Gastroesophageal sphincter (tissue), 4 donors: ENCODE data around the gene ARHGEF4. TPM values are rescaled to one million over a fixed set of nuclear protein-coding genes. Genes with fewer than 3 reads are reported as not detected.

ENCODE experiments used
- ATAC-seq: fragments of 150-250 bp; one replicate; pipeline ENCODE4 v1.9.1; 2016; ENCODE audit warnings: mild to moderate bottlenecking, moderate library complexity
- H3K27ac ChIP-seq, 4 donors: fragments of 200-600 bp; sonication (generic) in 3 of 4; 1 replicate in 3 of 4; 2 replicates in 1 of 4; pipeline ENCODE4 v1.5.1; 2016 to 2019
- H3K27me3 ChIP-seq: fragments of 200-600 bp; sonication (generic); one replicate; pipeline ENCODE4 v1.5.1; 2019
- H3K36me3 ChIP-seq, 2 donors: fragments of 200-600 bp; sonication (generic); one replicate each; pipeline ENCODE4 v1.5.1; 2019; ENCODE audit warnings: control low read depth in 1 of 2
- H3K4me1 ChIP-seq, 3 donors: fragments of 200-600 bp; sonication (generic); 1 replicate in 2 of 3; 2 replicates in 1 of 3; pipeline ENCODE4 v1.5.1; 2016 to 2019; ENCODE audit warnings: control low read depth in 2 of 3
- H3K4me3 ChIP-seq, 2 donors: fragments of 200-600 bp; sonication (generic); one replicate each; pipeline ENCODE4 v1.5.1; 2019; ENCODE audit warnings: mild to moderate bottlenecking in 1 of 2, moderate library complexity in 1 of 2
- H3K9me3 ChIP-seq, 3 donors: fragments of 200-600 bp; sonication (generic); one replicate each; pipeline ENCODE4 v1.5.1; 2017 to 2019; ENCODE audit warnings: control low read depth in 2 of 3
- EP300 ChIP-seq: sonication (generic); formaldehyde crosslinking; IDR thresholded peaks from one replicate; pipeline ENCODE4 v1.6.1; 2017; ENCODE audit warnings: antibody characterized with exemption, mild to moderate bottlenecking
- POLR2A ChIP-seq, 2 donors: fragments of 450-650 bp; IDR thresholded peaks; one replicate each; pipeline ENCODE4 v1.6.1; 2017; ENCODE audit warnings: antibody characterized with exemption in 2 of 2, mild to moderate bottlenecking in 2 of 2, moderate library complexity in 1 of 2
- POLR2AphosphoS5 ChIP-seq: sonication (generic); formaldehyde crosslinking; IDR thresholded peaks from one replicate; pipeline ENCODE4 v1.6.1; 2017; ENCODE audit warnings: antibody characterized with exemption
- WGBS, 2 donors: methylation state at CpG; one replicate each; pipeline ENCODE4 v1.1.5; 2018; ENCODE audit warnings: low coverage in 1 of 2; 5-methylcytosine and 5-hydroxymethylcytosine counted together
- total RNA-seq, 4 donors: library from RNA; depleted of rRNA; stranded (reverse); fragments of >200 nt; gene quantifications; one replicate each; pipeline ENCODE4 v1.1.0, GENCODE V29; 2016
- TF ChIP-seq, protein P1 (sequence below), 4 experiments: fragments of 200-600 bp in 2 of 4; fragments of 450-650 bp in 2 of 4; sonication (generic) in 1 of 4; IDR thresholded peaks; one replicate each; pipeline ENCODE4 v1.5.1; 2017 to 2019; ENCODE audit warnings: antibody characterized with exemption in 4 of 4, mild to moderate bottlenecking in 2 of 4, moderate library complexity in 2 of 4

Gene ARHGEF4
- total RNA-seq, 4 donors from 2014 or later: 15.9 to 59.5 (median 21.8) TPM

DNA sequence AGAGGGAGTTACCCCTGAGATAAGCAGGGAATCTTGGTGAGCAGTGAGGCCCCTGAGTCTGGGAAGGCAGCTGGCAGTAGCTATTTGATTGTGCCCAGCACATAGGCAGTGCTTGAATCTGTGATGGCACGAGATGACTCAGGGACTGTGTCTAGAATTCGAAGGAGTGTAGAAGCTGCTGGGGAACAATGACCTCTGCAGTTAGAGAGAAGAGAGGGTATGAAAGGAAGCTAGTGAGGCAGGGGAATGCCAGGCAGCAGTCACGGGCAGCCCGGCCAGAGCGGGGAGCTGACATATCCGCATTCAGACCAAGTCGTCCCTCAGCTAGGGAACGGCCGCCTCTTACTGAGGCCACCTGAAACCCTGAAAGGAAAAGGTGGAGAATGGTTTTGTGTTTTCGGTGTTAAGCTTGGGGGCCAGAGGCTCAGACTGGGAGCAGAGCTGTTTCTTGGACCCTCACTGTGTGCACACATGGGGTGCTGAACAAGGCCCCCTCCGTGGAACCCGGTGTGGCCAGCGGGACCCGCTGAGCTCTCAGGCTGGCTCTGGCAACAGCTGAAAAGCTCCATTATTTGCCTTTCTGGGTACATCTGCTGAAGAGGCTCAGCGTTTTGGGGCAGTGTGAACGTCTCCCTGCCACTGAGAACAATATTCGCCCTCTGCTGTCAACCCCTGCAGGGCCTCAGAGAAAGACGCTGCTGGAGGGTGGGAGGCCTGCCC is 32.9 kb downstream of the ARHGEF4 start:
- no peak overlapping the region for H3K4me3 ChIP-seq
- 58 to 77% methylated on average over 6 to 11 of the region's 18 CpGs for WGBS, 2 donors
- no peak for ATAC-seq

DNA sequence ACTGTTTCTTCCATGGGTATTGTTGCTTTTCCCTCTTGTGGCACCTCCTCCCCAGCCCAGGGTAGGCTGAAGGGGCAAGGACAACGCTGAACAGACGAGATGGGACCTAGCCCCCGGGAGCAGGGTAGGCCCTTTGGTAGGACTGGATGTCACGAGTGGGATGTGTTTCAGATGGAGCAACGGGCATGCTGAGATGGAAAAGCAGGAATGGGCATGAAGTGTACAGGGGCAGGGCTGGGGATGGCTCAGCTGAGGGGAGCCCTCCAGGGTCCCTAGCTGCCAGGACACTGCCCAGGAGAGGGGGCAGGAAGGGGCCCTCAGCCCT is 33.4 kb downstream of the ARHGEF4 start:
- peak overlapping the region in 1 of 4 donors; percentile 16 for H3K27ac ChIP-seq
- WGBS, 2 donors: 48% methylated on average over 3 of the region's 5 CpGs; no CpG with 5 or more reads in 1 of the 2 donors
- ATAC-seq: no peak

More for the DNA sequence above, 32.9 kb downstream of the ARHGEF4 start:
- H3K9me3 ChIP-seq: no peaks in the 10 kb centered on the region
- no peak for TF ChIP-seq POLR2A (IDR thresholded peaks at IDR 0.05)
- TF ChIP-seq EP300: no peak
- TF ChIP-seq POLR2AphosphoS5: no peak
- TF ChIP-seq, protein P1, sequence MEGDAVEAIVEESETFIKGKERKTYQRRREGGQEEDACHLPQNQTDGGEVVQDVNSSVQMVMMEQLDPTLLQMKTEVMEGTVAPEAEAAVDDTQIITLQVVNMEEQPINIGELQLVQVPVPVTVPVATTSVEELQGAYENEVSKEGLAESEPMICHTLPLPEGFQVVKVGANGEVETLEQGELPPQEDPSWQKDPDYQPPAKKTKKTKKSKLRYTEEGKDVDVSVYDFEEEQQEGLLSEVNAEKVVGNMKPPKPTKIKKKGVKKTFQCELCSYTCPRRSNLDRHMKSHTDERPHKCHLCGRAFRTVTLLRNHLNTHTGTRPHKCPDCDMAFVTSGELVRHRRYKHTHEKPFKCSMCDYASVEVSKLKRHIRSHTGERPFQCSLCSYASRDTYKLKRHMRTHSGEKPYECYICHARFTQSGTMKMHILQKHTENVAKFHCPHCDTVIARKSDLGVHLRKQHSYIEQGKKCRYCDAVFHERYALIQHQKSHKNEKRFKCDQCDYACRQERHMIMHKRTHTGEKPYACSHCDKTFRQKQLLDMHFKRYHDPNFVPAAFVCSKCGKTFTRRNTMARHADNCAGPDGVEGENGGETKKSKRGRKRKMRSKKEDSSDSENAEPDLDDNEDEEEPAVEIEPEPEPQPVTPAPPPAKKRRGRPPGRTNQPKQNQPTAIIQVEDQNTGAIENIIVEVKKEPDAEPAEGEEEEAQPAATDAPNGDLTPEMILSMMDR (IDR thresholded peaks at IDR 0.05): no peak
- peak overlapping the region in 1 of 4 donors; percentile 16 for H3K27ac ChIP-seq
- no peaks in the 10 kb centered on the region for H3K4me1 ChIP-seq
- H3K36me3 ChIP-seq: no peaks in the 10 kb centered on the region
- H3K27me3 ChIP-seq: peaks cover 8% of the 10 kb centered on the region

DNA sequence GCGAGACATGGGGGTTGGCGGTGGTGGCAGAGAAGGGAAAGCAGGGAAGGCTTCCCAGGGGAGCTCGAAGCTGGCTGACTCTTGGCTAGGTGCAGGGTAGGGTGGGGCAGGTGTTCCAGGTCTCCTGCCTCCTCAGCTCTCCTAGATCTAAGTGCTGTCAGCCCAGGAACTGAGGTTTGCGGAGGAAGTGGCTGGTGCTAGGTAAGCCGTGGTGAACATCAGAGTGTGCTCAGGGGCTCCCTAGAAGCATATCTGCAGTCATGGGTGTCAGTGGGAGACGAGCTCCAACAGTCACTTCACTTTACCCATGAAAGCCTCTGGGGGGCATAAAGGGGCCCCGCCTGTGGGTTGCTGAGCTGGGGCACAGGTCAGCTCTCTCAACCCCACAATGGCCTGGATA is 34.1 kb downstream of the ARHGEF4 start:
- H3K9me3 ChIP-seq: no peaks in the 10 kb centered on the region
- no peaks in the 10 kb centered on the region for H3K36me3 ChIP-seq
- no peaks in the 10 kb centered on the region for H3K4me1 ChIP-seq
- 86 to 89% methylated on average over 2 to 3 of the region's 7 CpGs for WGBS, 2 donors
- TF ChIP-seq EP300: no peak
- peaks cover 8% of the 10 kb centered on the region for H3K27me3 ChIP-seq
- H3K27ac ChIP-seq: no peak overlapping the region
- no peak overlapping the region for H3K4me3 ChIP-seq
- ATAC-seq: no peak

More for the DNA sequence above, 33.4 kb downstream of the ARHGEF4 start:
- Histone ChIP-seq H3K27me3 (peaks cover 8% of the 10 kb centered on the region), H3K9me3 (no peaks in the 10 kb centered on the region), H3K36me3 (no peaks in the 10 kb centered on the region), H3K4me3 (no peak overlapping the region), H3K4me1 (no peaks in the 10 kb centered on the region)
- TF ChIP-seq, protein P1 (IDR thresholded peaks at IDR 0.05): no peak
- TF ChIP-seq POLR2A (IDR thresholded peaks at IDR 0.05) (no peak), EP300 (no peak), POLR2AphosphoS5 (no peak)

DNA sequence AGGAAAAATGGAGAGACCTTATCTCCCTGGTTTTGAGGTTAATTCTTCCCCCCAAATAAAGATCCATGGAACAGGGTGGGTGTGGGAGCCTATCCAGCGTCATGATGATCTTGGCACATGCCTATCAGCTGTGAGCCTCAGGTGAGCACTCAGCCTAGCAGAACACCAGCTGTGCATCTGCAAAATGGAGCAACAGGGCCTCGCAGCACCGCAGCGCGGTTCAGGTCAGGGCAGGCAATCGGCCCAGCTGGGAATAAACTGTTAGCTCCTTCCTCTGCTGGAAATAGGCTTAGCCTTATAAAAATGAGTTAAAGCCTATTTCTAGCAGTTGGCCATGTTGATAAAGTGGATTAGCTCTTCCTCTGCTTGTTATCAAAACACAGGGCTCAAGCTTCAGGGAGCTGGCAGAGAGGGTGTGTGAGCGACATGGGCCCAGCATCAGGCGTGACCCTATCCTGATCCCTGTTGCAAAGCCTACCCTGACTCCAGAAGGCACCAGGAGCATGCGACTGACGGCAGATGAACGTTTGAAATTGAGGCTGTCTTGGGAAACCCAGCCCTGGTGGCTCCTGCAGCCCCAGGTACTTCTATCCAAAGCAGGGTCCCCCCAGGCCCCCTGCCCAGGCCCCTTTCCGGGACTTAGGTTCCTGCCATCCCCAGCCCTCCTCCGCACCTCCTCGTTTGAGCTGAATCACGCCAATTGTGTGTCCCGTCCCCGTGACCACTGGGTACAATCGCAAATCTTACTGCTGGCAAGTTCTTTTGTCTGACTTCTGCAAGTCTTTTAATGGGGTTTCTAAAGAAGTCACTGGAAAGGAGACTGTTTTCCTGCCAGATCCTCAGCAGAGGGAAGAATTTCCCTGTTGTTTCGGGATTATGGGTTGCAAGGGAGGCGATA is 35.4 kb downstream of the ARHGEF4 start:
- no peaks in the 10 kb centered on the region for H3K36me3 ChIP-seq
- TF ChIP-seq POLR2A (IDR thresholded peaks at IDR 0.05) (no peak), POLR2AphosphoS5 (no peak), EP300 (no peak)
- TF ChIP-seq, protein P1 (IDR thresholded peaks at IDR 0.05): no peak
- H3K4me1 ChIP-seq: no peaks in the 10 kb centered on the region
- WGBS, 2 donors: 50 to 65% methylated on average over 1 to 5 of the region's 20 CpGs
- ATAC-seq: no peak
- H3K27ac ChIP-seq: no peak overlapping the region
- H3K9me3 ChIP-seq: no peaks in the 10 kb centered on the region
- no peak overlapping the region for H3K4me3 ChIP-seq
- H3K27me3 ChIP-seq: peaks cover 8% of the 10 kb centered on the region

DNA sequence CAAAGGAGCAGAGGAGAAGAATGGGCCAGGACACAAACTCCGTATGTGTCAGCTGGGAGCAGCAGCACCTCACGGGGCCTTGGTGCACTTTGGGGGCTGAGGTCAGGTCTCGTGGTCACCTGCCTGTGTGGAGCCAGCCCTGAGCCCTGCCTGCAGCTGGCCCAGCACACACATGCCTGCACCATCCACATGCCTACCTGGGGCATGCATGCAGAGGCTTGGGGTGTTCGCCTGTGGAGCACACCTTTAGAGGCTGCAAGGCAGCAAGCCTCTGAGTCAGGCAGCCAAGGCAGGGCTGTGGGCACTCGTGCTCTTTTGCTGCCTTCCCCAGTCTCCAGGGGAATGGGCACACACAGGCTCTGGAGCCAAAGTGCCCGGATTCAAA is 36.0 kb downstream of the ARHGEF4 start:
- 80 to 92% methylated on average over 1 to 2 of the region's 6 CpGs for WGBS, 2 donors

More for the DNA sequence above, 36.0 kb downstream of the ARHGEF4 start:
- Histone ChIP-seq H3K27ac (no peak overlapping the region), H3K36me3 (no peaks in the 10 kb centered on the region), H3K4me1 (no peaks in the 10 kb centered on the region), H3K27me3 (peaks cover 8% of the 10 kb centered on the region), H3K4me3 (no peak overlapping the region), H3K9me3 (no peaks in the 10 kb centered on the region)
- no peak for ATAC-seq
- TF ChIP-seq POLR2A (IDR thresholded peaks at IDR 0.05): no peak
- TF ChIP-seq EP300: no peak
- no peak for TF ChIP-seq POLR2AphosphoS5
- TF ChIP-seq, protein P1 (IDR thresholded peaks at IDR 0.05): no peak
